ENCODE measurements around the gene AKAP9. TPM values are rescaled to one million over a fixed set of nuclear protein-coding genes. Genes with fewer than 3 reads are reported as not detected.

AKAP9 gene
- total and polyA plus RNA-seq, 4 donors: 14.6 to 97.7 (median 57.0) TPM

GRCh38 chr7:92051655-92052054 lies 111.0 kb downstream of the AKAP9 start:
- Histone ChIP-seq H3K9ac (ENCODE audit: low read depth in 1 of 2, low read length in 2 of 2) (no peak overlapping the region), H3K4me1 (ENCODE audit: control insufficient read depth in 4 of 4, insufficient read depth in 4 of 4, low read length in 3 of 4) (peaks cover 0 to 9% (median 3%) of the 10 kb centered on the region in 4 donors), H3K36me3 (ENCODE audit: control insufficient read depth in 4 of 4, insufficient read depth in 3 of 4, low read depth in 1 of 4, low read length in 3 of 4) (peaks cover 5 to 13% (median 7%) of the 10 kb centered on the region in 4 donors), H3K4me3 (ENCODE audit: low read depth in 1 of 3, low read length in 3 of 3) (no peak overlapping the region), H3K9me3 (ENCODE audit: control insufficient read depth in 4 of 4, low read length in 3 of 4) (no peaks in the 10 kb centered on the region), H3K27me3 (ENCODE audit: control insufficient read depth in 4 of 4, insufficient read depth in 4 of 4, low read length in 3 of 4) (no peaks in the 10 kb centered on the region), H3K27ac (ENCODE audit: low read depth in 1 of 2, low read length in 2 of 2) (no peak overlapping the region)
- no peak for TF ChIP-seq GABPA (IDR thresholded peaks at IDR 0.05 in 1 of 2, conservative IDR thresholded peaks at IDR 0.05 in 1 of 2)
- no peak for TF ChIP-seq JUND (IDR thresholded peaks at IDR 0.05)
- TF ChIP-seq REST (IDR thresholded peaks at IDR 0.05): no peak
- no peak for TF ChIP-seq CTCF (IDR thresholded peaks at IDR 0.05; ENCODE audit: low read depth, low read length, missing input control)
- TF ChIP-seq RXRA (IDR thresholded peaks at IDR 0.05): no peak
- TF ChIP-seq FOXA2 (IDR thresholded peaks at IDR 0.05): no peak
- TF ChIP-seq YY1 (IDR thresholded peaks at IDR 0.05): no peak
- TF ChIP-seq SP1 (IDR thresholded peaks at IDR 0.05): no peak
- TF ChIP-seq RAD21 (IDR thresholded peaks at IDR 0.05): no peak
- TF ChIP-seq ATF3 (IDR thresholded peaks at IDR 0.05): no peak
- no peak for TF ChIP-seq ZBTB33 (IDR thresholded peaks at IDR 0.05)
- TF ChIP-seq TAF1 (conservative IDR thresholded peaks at IDR 0.05): no peak
- no peak for TF ChIP-seq EGR1 (IDR thresholded peaks at IDR 0.05; ENCODE audit: low read depth in 2 of 2)
- no peak for TF ChIP-seq FOXA1 (IDR thresholded peaks at IDR 0.05)
- no peak for TF ChIP-seq HNF4G (IDR thresholded peaks at IDR 0.05)
- no peak for DNase-seq (ENCODE audit: low spot score)

DNA sequence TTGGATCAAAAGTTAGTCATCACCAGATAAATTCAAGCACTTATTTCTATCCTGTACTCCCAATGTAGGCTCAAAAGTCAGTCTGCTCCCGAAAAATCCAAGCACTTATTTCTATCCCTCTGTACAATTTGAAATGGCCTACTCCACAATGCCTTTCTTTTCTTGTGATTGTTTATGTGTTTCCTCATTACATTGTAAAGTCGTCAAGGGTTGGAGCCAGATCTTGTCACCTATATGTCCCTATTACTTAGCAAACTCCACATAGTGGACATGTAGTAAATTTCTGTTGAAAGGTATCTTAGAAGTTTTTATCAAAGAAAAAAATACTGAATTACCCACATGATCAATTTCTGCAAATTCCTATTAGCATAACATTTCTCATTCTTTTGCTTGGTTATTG lies 111.5 kb downstream of the AKAP9 start:
- peaks cover 3 to 10% (median 6%) of the 10 kb centered on the region in 4 donors for H3K36me3 ChIP-seq (ENCODE audit: control insufficient read depth in 4 of 4, insufficient read depth in 3 of 4, low read depth in 1 of 4, low read length in 3 of 4)
- TF ChIP-seq ATF3 (IDR thresholded peaks at IDR 0.05): no peak
- TF ChIP-seq RXRA (IDR thresholded peaks at IDR 0.05): no peak
- no peak for TF ChIP-seq ZBTB33 (IDR thresholded peaks at IDR 0.05)
- no peak for TF ChIP-seq REST (IDR thresholded peaks at IDR 0.05)
- no peak for TF ChIP-seq FOXA1 (IDR thresholded peaks at IDR 0.05)
- TF ChIP-seq, protein P1, sequence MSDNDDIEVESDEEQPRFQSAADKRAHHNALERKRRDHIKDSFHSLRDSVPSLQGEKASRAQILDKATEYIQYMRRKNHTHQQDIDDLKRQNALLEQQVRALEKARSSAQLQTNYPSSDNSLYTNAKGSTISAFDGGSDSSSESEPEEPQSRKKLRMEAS (IDR thresholded peaks at IDR 0.05): no peak
- TF ChIP-seq JUND (IDR thresholded peaks at IDR 0.05): no peak
- no peak overlapping the region for H3K9ac ChIP-seq (ENCODE audit: low read depth in 1 of 2, low read length in 2 of 2)
- H3K27ac ChIP-seq (ENCODE audit: low read depth in 1 of 2, low read length in 2 of 2): no peak overlapping the region
- no peak overlapping the region for H3K4me3 ChIP-seq (ENCODE audit: low read depth in 1 of 3, low read length in 3 of 3)
- DNase-seq (ENCODE audit: low spot score): no peak
- H3K4me1 ChIP-seq (ENCODE audit: control insufficient read depth in 4 of 4, insufficient read depth in 4 of 4, low read length in 3 of 4): peaks cover 0 to 9% (median 3%) of the 10 kb centered on the region in 4 donors
- no peaks in the 10 kb centered on the region for H3K27me3 ChIP-seq (ENCODE audit: control insufficient read depth in 4 of 4, insufficient read depth in 4 of 4, low read length in 3 of 4)
- no peaks in the 10 kb centered on the region for H3K9me3 ChIP-seq (ENCODE audit: control insufficient read depth in 4 of 4, low read length in 3 of 4)
- 89% methylated on average over 2 of the region's 2 CpGs for whole genome bisulfite sequencing
